GM12872 (cell line): ENCODE data around the gene SLC51B.
A peak's percentile ranks its signal among the peaks of the same experiment; 100 is the strongest.

Source experiments
- CTCF ChIP-seq: IDR thresholded peaks from 3 replicates; pipeline ENCODE4 v1.5.1; 2011; ENCODE audit warnings: low read depth, mild to moderate bottlenecking, low read length, moderate library complexity; ENCODE audit not compliant: insufficient read depth

Gene SLC51B

DNA sequence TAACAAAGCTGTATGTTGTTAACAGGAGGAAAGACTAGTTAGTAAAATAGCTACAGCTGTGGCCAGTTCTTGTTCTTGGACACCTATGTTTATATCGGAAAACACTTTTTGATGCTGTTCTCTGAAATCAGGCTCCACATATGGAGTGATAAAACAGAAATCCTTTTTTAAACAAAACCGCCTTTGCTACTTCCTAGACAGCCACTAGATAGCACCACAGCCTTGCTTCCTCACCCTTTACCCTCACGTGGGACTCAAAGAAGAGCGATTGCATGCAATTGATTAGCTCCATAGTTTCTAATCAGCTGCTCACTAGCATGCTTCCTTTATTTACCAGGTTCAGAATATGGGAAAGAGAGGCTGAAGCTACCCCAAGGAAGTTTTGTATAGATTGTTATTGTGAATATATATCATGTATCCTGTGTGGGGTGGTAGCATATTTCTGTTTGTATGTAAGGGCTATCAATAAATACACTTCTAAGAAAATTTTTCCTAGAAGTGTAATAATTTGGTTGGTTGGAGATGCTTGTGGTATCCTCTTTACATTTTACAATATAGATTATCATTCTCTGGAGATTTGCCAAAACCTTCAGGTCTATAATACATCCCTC lies 11.4 kb upstream of the SLC51B start:
- TF ChIP-seq CTCF = peak; percentile 72

- no peak for TF ChIP-seq CTCF
These were observed 10.5 kb upstream of the SLC51B start for GRCh38 chr15:65034719-65035118.

DNA sequence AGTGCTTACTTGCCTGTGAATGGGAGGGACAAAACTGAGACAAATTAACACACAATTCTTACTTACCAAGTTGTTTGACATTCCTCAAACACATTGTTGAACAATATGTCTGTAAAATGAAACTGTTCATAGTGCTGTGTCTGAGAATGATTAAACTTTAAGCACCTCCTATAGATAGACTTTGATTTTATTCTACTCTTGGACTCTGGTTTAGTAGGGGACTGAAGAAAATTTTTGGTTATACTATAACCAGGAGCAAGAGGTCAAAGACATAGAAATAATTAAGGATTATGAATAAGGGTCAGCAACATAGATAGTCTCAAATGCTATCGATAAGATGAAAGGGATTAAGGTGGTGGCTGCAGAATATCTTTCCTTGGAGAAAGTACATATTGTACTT lies 7.9 kb upstream of the SLC51B start:
- TF ChIP-seq CTCF = no peak

- TF ChIP-seq CTCF = no peak
These were observed 6.8 kb upstream of the SLC51B start for GRCh38 chr15:65038428-65038827.

DNA sequence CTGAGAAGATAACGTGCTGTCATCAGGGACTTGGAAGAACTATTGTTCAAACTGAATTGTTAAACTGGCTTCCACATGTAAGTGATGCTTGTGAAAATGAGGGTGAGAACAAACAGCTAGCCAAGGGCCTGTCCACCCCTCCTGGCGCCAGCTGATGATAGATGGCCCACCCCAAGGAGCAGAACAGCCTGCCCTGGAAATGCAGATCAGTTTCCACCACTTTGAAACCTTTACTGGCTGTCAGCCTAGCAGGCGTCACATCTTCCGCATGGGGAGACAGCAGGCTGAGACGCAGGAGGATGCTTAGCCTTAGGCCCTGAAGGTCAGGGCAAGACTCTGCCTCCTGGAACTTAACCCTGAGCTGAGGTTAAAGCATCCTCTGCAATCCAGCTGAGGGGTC lies 6.4 kb upstream of the SLC51B start:
- no peak for TF ChIP-seq CTCF

DNA sequence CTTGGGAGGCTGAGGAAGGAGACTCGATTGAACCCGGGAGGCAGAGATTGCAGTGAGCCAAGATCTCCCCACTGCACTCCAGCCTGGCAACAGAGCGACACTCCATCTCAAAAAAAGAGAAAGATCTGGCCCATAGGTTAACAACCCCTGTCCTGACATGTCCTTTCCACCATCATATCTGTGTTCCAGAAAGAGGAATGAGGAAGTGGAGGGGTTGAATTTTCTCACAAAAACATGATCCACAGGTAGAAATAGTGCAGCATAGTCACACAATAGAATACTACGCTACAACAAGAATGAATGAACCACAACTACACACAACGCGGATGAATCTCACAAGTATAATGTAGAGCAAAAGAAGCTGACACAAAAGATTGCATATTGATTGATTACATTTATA lies 4.7 kb upstream of the SLC51B start:
- TF ChIP-seq CTCF = no peak

DNA sequence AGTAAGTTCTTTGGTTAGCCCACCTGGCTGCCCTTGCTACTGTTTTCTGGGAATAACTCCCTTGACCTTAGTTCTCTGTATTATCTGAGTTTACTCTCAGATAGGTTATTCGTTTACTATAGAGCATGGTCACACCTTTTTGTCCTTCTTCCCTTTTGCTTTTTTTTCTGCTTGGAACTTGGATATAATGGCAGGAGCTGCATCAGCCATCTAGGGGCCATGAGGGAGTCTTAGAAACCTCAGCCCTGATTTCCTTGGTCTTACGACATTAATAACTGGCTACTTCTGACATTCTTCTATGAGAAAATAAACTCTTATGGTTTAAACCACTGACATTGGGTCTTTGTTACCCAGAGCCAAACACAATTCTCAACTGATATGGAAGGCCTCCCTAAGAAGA lies 3.4 kb upstream of the SLC51B start:
- TF ChIP-seq CTCF = no peak
